Measurements from ENCODE around the gene DEFB132. TPM values are rescaled to one million over a fixed set of nuclear protein-coding genes. Genes with fewer than 3 reads are reported as not detected.
A peak's percentile ranks its signal among the peaks of the same experiment; 100 is the strongest.

Gene DEFB132
- total and polyA plus RNA-seq, 2 of the 13 experiments (the other 11 are each of a cell fraction or from before 2014, with no cell fraction given): not detected

DNA sequence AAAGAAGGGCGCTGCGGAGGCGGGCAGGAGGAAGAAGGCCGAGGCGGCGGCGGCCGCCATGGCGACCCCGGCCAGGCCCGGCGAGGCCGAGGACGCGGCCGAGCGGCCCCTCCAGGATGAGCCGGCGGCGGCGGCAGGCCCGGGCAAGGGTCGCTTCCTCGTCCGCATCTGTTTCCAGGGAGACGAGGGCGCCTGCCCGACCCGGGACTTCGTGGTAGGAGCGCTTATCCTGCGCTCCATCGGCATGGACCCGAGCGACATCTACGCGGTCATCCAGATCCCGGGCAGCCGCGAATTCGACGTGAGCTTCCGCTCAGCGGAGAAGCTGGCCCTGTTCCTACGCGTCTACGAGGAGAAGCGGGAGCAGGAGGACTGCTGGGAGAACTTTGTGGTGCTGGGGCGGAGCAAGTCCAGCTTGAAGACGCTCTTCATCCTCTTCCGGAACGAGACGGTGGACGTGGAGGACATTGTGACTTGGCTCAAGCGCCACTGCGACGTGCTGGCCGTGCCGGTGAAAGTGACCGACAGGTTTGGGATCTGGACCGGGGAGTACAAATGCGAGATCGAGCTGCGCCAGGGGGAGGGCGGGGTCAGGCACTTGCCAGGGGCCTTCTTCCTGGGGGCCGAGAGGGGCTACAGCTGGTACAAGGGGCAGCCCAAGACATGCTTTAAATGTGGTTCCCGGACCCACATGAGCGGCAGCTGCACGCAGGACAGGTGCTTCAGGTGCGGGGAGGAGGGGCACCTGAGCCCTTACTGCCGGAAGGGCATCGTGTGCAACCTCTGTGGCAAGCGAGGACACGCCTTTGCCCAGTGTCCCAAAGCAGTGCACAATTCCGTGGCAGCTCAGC is 40.6 kb downstream of the DEFB132 start (continued):
- TF ChIP-seq HNF1A (IDR thresholded peaks at IDR 0.05; ENCODE audit: low read depth) (no peak), HNF1A (CRISPR knock-in tag; IDR thresholded peaks at IDR 0.05; ENCODE audit: borderline replicate concordance) (peak; percentile 42), NPAS2 (CRISPR knock-in tag; IDR thresholded peaks at IDR 0.05; ENCODE audit: borderline replicate concordance) (no peak), HMGXB3 (CRISPR knock-in tag; IDR thresholded peaks at IDR 0.05; ENCODE audit: borderline replicate concordance) (0 out of 2 replicates have a peak, but pooled peaks have one; percentile 76), MLLT10 (CRISPR knock-in tag; IDR thresholded peaks at IDR 0.05) (no peak), HDAC2 (CRISPR knock-in tag; IDR thresholded peaks at IDR 0.05) (no peak; the same call in 1 of the 2 replicates), KMT2B (CRISPR knock-in tag; IDR thresholded peaks at IDR 0.05) (peak; percentile 72; the same call in 1 of the 2 replicates), KDM5B (CRISPR knock-in tag; IDR thresholded peaks at IDR 0.05; ENCODE audit: borderline replicate concordance) (peak; percentile 91), UBTF (CRISPR knock-in tag; IDR thresholded peaks at IDR 0.05) (peak; percentile 87), FOXA1 (IDR thresholded peaks at IDR 0.05) (no peak), FOXA1 (CRISPR knock-in tag; IDR thresholded peaks at IDR 0.05) (0 out of 2 replicates have a peak, but pooled peaks have one; percentile 6), HMGXB4 (CRISPR knock-in tag; IDR thresholded peaks at IDR 0.05; ENCODE audit: borderline replicate concordance in 1 of 2, low read depth in 1 of 2) (peak in 1 of 2 experiments; percentile 72; a peak in 3 of 4 replicates), SSRP1 (CRISPR knock-in tag; IDR thresholded peaks at IDR 0.05) (no peak), ZZZ3 (CRISPR knock-in tag; IDR thresholded peaks at IDR 0.05; ENCODE audit: borderline replicate concordance) (0 out of 2 replicates have a peak, but pooled peaks have one; percentile 9), IRX3 (CRISPR knock-in tag; IDR thresholded peaks at IDR 0.05; ENCODE audit: borderline replicate concordance, low read depth) (no peak; the same call in 1 of the 2 replicates)

All from HepG2 (cell line).